Muscle of back (tissue), 11 donors: ENCODE measurements around the gene NELFB. TPM values are rescaled to one million over a fixed set of nuclear protein-coding genes. Genes with fewer than 3 reads are reported as not detected.

ENCODE experiments used
- DNase-seq, 3 donors: peaks; one replicate each; pipeline versions ENCODE4 v3.0.0 to v3.0.0-alpha.2; 2013
- polyA plus RNA-seq, 10 donors: library from polyadenylated mRNA; unstranded; fragments of 120-200 nt; gene quantifications; one replicate each; pipeline ENCODE4 v1.2.1, GENCODE V29; 2013; ENCODE audit not compliant: insufficient read length in 10 of 10

Gene NELFB
- polyA plus RNA-seq, 10 donors = 39.3 to 55.4 (median 45.0) TPM

GRCh38 chr9:137300567-137301080 is 45.5 kb downstream of the NELFB start:
- DNase-seq = peak in 1 of 3 donors; percentile 66

- DNase-seq = peak in 1 of 3 donors; percentile 80
Observed at GRCh38 chr9:137301081-137301947, 46.2 kb downstream of the NELFB start.

- DNase-seq = peak; percentile 78 to 89 (median 88)
Observed at GRCh38 chr9:137302118-137302448, 47.0 kb downstream of the NELFB start, which contains the start of gene NRARP. Gene NRARP (minus strand): TSS chr9:137302271. CDS start chr9:137301928, 343 bp downstream.

- DNase-seq = no peak
Observed at GRCh38 chr9:137302449-137303150, 47.5 kb downstream of the NELFB start.

- peak in 1 of 3 donors; percentile 70 for DNase-seq
Observed at GRCh38 chr9:137303151-137303892, 48.2 kb downstream of the NELFB start.

GRCh38 chr9:137303893-137304382 is 48.8 kb downstream of the NELFB start:
- DNase-seq = peak in 1 of 3 donors; percentile 30

GRCh38 chr9:137304383-137305059 is 49.4 kb downstream of the NELFB start:
- peak in 1 of 3 donors; percentile 61 for DNase-seq

GRCh38 chr9:137305060-137305797 is 50.1 kb downstream of the NELFB start:
- DNase-seq = peak in 2 of 3 donors; percentile 27 to 77

- no peak for DNase-seq
Observed at GRCh38 chr9:137305798-137306065, 50.6 kb downstream of the NELFB start.

GRCh38 chr9:137306066-137306849 is 51.1 kb downstream of the NELFB start:
- DNase-seq = peak in 1 of 3 donors; percentile 56

GRCh38 chr9:137306850-137307254 is 51.7 kb downstream of the NELFB start:
- DNase-seq = no peak

- DNase-seq = no peak
Observed at GRCh38 chr9:137307255-137308056, 52.3 kb downstream of the NELFB start.

- DNase-seq = no peak
Observed at GRCh38 chr9:137308057-137308619, 53.0 kb downstream of the NELFB start.

GRCh38 chr9:137309368-137310188 is 54.5 kb downstream of the NELFB start:
- DNase-seq = no peak

GRCh38 chr9:137310189-137311052 is 55.3 kb downstream of the NELFB start:
- no peak for DNase-seq

GRCh38 chr9:137311171-137311985 is 56.3 kb downstream of the NELFB start:
- DNase-seq = no peak
